ENCODE data around the gene SCLT1. TPM values are rescaled to one million over a fixed set of nuclear protein-coding genes. Genes with fewer than 3 reads are reported as not detected.
"Not testable (repeated sequence)": the region's sequence is repeated elsewhere in the genome, so short reads cannot be mapped to it uniquely, and the experiment has no call there.

Gene SCLT1
- total RNA-seq, 2 experiments from 2014 or later, result 32.8 to 36.9 TPM

DNA sequence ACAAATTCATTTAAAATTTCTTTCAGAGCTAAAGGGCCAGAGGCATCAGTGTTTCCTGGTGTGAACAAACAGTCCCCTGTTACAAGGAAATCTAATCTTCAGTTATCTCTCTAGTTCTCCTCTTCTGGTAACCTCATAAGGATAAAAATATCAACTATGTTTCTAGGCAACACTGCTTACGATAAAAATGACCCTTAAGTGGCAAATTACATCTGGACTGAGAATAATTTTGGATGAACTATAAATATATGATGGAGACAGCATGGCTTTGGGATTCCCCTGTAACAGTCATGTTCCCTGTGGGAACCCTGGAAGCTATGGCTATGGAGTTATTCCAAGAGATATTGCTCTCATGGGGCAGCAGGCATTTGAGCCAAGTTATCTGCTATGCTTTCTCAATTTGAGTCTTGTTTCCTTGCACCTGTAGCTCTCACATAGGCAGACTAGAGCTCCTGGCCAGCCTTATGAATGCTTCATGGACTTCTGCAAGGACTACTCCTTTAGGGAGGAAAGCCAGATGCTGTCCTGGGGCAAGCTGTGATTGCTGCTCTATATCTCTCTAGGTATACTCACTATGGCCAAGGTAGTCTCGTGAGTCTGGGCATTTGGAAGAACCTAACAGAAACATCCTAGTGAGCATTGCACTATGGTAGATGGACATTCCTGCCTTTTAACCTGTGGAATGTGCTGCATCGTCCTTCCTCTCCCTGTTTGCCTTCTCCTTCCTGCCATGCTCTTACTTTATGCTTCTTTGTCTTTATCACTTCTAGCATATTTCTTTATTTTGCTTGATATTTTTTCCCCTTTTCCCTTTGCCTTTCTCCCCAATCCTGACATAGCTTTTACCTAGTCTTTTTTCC lies 16.9 kb upstream of the SCLT1 start:
- no peak for DNase-seq
- Mint-ChIP-seq H3K27me3 (no peaks in the 10 kb centered on the region), H3K36me3 (ENCODE audit: low read depth) (peaks cover 22% of the 10 kb centered on the region), H3K4me1 (no peaks in the 10 kb centered on the region), H3K9me3 (no peaks in the 10 kb centered on the region), H3K4me3 (no peak overlapping the region), H3K27ac (no peak overlapping the region)
- POLR2A ChIA-PET, result no interaction called here
- CTCF ChIA-PET, result interaction anchor here (1.0 kb wide), 1 partner anchor 15 kb away, joined by 4 read pairs; no protein-coding TSS in a partner anchor

DNA sequence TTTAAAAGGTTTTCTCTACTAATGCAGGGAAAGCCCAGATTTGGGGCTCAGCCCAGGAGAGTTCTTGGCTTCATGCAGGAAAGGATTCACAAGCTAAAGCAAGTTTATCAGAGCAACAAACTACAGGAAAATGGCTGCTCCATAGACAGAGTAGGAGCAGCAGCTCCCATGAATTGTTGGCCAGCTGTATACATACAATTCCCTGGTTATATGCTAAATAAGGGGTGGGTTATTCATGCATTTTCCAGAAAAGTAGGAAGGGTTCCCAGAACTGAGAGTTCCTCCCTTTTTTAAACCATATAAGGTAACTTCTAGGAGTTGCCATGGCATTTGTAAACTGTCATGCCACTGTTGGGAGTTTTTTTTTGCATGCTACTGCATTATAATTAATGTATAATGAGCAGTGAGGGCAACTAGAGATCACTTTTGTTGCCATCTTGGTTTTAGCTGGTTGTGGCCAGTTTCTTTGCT lies 5.2 kb upstream of the SCLT1 start:
- POLR2A ChIA-PET, result no interaction called here
- DNase-seq, result no peak
- Mint-ChIP-seq H3K36me3 (ENCODE audit: low read depth) (peaks cover 10% of the 10 kb centered on the region), H3K4me1 (peaks cover 40% of the 10 kb centered on the region), H3K27me3 (no peaks in the 10 kb centered on the region), H3K4me3 (no peak overlapping the region), H3K27ac (no peak overlapping the region), H3K9me3 (no peaks in the 10 kb centered on the region)
- CTCF ChIA-PET, result interaction anchor here (0.7 to 1.0 kb wide), 2 partner anchors 19 to 409 kb away, joined by 3 to 4 read pairs; no protein-coding TSS in a partner anchor

DNA sequence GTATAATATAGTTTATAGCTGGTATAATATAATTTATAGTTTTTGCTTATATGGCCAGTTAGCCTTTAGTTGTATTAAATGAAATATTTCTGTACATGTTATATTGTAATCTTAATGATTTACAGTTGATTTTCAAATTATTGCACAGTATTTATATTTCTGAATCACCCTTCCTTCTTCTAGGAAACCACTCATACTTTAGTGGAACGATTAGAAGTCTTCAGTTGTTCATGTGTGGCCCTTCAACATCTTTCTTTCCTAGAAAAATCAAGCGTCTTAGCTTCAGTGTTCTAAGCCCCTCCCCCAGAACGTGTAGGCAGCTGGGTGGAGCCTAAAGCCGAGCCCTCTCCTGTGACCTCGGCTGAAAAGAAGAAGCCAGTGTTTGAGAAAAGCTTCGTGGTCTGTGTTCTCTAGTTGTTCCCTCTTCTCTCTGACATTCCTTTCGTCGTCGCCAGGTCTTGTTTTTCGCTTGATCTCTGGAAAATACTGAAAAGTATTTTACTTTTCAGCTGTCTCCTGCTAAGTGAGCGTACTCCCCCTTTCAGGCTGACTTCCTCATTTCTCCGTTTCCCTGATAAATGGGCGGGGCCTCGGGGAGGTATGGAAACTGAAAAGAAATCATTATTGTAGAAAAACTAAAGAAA lies 2.6 kb upstream of the SCLT1 start, which contains the start of gene C4orf33:
Gene C4orf33, plus strand, starts transcription at position 342 of the 644 bp plus-strand sequence. CDS start 6,459 bp downstream, outside the sequence.
- Mint-ChIP-seq H3K27me3 (no peaks in the 10 kb centered on the region), H3K4me1 (peaks cover 41% of the 10 kb centered on the region), H3K4me3 (peak within 1 kb of the TSS; percentile 82), H3K9me3 (no peaks in the 10 kb centered on the region), H3K36me3 (ENCODE audit: low read depth) (peaks cover 4% of the 10 kb centered on the region), H3K27ac (peak within 1 kb of the TSS; percentile 90)
- ChIA-PET POLR2A (interaction anchor here (0.6 to 0.9 kb wide), 3 partner anchors 13 to 290 kb away, joined by 3 to 4 read pairs (median 4); no protein-coding TSS in a partner anchor), CTCF (no interaction called here)
- DNase-seq, result peak; percentile 85

DNA sequence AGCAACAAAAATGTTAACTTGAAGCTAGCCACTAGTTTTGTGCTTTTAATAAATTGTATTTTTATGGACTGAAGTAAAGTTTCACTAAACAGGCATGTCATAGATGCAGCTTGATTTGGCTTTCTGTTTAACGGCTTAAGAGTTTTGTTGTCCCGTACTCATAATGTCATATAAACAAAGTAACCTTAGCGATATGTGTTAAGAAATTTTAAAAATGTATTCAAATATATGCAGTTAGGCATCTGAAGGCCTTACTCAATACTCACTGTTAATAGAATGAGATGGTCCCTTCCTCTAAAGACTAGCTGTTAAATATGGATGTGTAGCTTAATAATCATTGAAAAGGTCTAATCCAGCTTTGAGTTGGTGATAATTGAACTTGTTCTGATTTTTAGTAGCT lies 1.0 kb upstream of the SCLT1 start:
- no peaks in the 10 kb centered on the region for H3K9me3 Mint-ChIP-seq
- no peak for DNase-seq
- peaks cover 6% of the 10 kb centered on the region for H3K36me3 Mint-ChIP-seq (ENCODE audit: low read depth)
- H3K27me3 Mint-ChIP-seq, result no peaks in the 10 kb centered on the region
- H3K4me1 Mint-ChIP-seq, result peaks cover 44% of the 10 kb centered on the region
- CTCF ChIA-PET, result interaction anchor here (0.8 to 1.8 kb wide), 3 partner anchors 10 to 18 kb away, joined by 3 to 6 read pairs (median 4); no protein-coding TSS in a partner anchor
- H3K27ac Mint-ChIP-seq, result no peak overlapping the region
- H3K4me3 Mint-ChIP-seq, result no peak overlapping the region
- POLR2A ChIA-PET, result no interaction called here

DNA sequence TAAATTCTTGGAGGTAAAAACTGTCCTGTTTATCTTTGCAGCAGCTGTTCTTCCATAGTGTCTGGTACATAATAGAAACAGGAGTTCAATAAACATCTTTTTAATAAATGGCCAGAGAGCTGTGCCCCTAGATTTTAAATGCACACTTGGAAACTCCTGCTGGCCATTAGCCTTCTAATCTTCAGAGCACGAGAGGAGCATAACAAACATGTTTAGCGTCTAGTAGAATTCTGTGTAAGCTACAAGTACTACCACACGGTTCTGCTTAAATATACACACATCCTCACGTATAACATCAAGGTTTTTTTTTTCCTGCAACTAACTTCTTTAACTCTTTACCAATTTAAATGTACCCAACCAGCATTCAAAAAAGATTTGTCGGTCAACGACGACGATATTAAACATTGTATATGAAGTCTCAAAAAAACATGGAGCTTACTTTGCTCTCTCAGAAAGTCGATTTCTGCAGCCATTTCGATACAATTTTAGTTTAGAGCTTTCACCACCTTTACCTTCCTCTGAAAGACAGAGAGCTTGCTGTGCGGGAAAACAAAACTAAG lies 628 bp downstream of the SCLT1 start:
- ChIA-PET POLR2A (interaction anchor here (0.5 to 0.7 kb wide), 3 partner anchors 41 to 1059 kb away, joined by 3 to 4 read pairs (median 3); no protein-coding TSS in a partner anchor), CTCF (interaction anchor here (1.8 kb wide), 1 partner anchor 13 kb away, joined by 6 read pairs; no protein-coding TSS in a partner anchor)
- Mint-ChIP-seq H3K4me3 (no peak overlapping the region), H3K4me1 (peaks cover 46% of the 10 kb centered on the region), H3K36me3 (ENCODE audit: low read depth) (peaks cover 16% of the 10 kb centered on the region), H3K27ac (no peak overlapping the region), H3K9me3 (no peaks in the 10 kb centered on the region), H3K27me3 (no peaks in the 10 kb centered on the region)
- no peak for DNase-seq

DNA sequence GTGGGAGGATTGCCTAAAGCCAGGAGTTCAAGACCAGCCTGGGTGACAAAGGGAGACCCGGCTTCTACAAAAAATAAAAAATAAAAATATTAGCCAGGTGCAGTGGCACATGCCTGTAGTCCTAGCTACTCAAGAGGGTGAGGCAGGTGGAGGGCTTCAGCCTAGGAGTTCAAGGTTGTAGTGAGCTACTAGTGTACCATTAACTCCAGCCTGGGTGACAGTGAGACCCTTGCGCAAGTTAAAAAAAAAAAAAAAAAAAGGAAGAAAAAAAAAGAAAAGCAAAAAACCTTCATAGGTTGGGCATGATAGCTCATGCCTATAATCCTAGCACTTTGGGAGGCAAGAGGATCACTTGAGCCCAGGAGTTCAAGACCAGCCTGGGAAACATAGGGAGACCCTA lies 5.8 kb downstream of the SCLT1 start:
- no peak for DNase-seq
- Mint-ChIP-seq H3K27me3 (no peaks in the 10 kb centered on the region), H3K9me3 (peaks cover 8% of the 10 kb centered on the region), H3K4me1 (peaks cover 30% of the 10 kb centered on the region), H3K36me3 (ENCODE audit: low read depth) (peaks cover 45% of the 10 kb centered on the region), H3K4me3 (no peak overlapping the region), H3K27ac (no peak overlapping the region)
- ChIA-PET POLR2A (no interaction called here), CTCF (interaction anchor here (0.6 kb wide), 1 partner anchor 277 kb away, joined by 3 read pairs; no protein-coding TSS in a partner anchor)

DNA sequence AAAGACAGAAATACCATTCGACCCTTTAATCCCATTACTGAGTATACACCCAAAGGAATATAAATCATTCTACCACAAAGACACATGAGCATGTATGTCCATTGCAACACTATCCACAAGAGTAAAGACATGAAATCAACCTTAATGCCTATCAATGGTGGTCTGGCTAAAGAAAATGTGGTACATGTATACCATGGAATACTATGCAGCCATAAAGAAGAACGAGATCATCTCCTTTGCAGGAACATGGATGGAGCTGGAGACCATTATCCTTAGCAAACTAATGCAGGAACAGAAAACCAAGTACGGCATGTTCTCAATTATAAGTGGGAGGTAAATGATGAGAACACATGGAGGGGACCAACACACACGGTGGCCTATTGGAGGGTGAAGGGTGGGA lies 7.9 kb downstream of the SCLT1 start:
- Mint-ChIP-seq H3K27ac (no peak overlapping the region), H3K36me3 (ENCODE audit: low read depth) (peaks cover 64% of the 10 kb centered on the region), H3K4me1 (peaks cover 32% of the 10 kb centered on the region), H3K4me3 (no peak overlapping the region), H3K27me3 (no peaks in the 10 kb centered on the region), H3K9me3 (peaks cover 16% of the 10 kb centered on the region)
- ChIA-PET CTCF (no interaction called here), POLR2A (no interaction called here)
- no peak for DNase-seq

DNA sequence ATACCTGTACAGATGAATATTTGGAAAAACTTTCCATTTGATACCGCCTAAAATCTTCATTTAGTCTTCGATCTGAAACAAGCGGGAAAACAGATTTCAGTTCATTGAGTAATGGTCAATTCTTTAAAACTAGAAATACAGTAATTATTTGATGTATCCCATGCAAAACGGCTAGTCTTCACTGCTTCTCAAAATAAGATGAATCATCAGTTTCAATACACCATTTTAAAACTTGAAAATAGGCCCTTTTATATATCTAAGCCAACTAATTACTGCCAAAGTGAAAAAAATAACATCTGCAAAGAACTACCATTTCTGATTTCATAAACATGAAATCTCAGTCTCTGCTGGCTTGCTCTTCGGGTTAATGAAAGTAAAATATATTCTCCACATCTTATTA lies 11.0 kb downstream of the SCLT1 start:
- no peaks in the 10 kb centered on the region for H3K27me3 Mint-ChIP-seq
- peaks cover 17% of the 10 kb centered on the region for H3K4me1 Mint-ChIP-seq
- CTCF ChIA-PET, result no interaction called here
- H3K27ac Mint-ChIP-seq, result no peak overlapping the region
- no peak for DNase-seq
- peaks cover 24% of the 10 kb centered on the region for H3K9me3 Mint-ChIP-seq
- peaks cover 73% of the 10 kb centered on the region for H3K36me3 Mint-ChIP-seq (ENCODE audit: low read depth)
- H3K4me3 Mint-ChIP-seq, result no peak overlapping the region
- POLR2A ChIA-PET, result no interaction called here

DNA sequence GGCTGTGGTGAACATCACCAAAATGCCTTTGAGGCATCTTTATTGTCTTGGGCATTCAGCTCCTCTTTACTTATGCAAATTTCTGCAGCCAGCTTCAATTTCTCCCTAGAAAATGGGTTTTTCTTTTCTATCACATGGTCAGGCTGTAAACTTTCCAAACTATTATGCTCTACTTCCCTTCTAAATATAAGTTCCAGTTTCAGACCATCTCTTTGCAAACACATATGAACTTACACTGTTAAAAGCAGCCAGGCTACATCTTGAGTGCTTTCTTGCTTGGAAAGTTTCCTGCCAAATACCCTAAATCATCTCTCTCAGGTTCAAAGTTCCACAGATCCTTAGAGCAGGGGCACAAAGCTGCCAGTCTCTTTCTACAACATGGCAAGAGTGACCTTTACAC lies 13.2 kb downstream of the SCLT1 start:
- POLR2A ChIA-PET, result no interaction called here
- Mint-ChIP-seq H3K4me3 (no peak overlapping the region), H3K27me3 (no peaks in the 10 kb centered on the region), H3K4me1 (peaks cover 11% of the 10 kb centered on the region), H3K9me3 (peaks cover 28% of the 10 kb centered on the region), H3K36me3 (ENCODE audit: low read depth) (peaks cover 75% of the 10 kb centered on the region), H3K27ac (no peak overlapping the region)
- no peak for DNase-seq
- CTCF ChIA-PET, result interaction anchor here (1.1 to 1.6 kb wide), 3 partner anchors 13 to 21 kb away, joined by 3 to 6 read pairs (median 4); partner anchors contain the start of gene SCLT1

DNA sequence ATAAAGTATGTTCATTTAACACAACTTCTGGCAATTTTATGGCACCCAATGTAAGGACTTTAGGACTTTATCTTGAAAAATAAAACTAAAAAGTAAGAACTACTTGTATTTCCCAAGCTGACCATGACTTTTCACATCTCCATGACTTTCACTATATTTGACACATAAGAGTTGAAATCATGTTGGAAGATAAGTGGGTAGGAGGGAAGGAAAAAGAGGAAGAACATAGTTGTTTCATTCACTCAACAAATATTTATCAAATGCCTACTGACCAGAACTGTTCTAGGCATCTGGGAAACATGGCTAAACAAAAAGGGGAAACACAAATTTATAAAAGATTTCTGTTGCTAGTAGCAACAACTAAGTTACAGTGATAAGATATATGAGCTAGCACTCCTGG lies 16.0 kb downstream of the SCLT1 start:
- Mint-ChIP-seq H3K9me3 (peaks cover 36% of the 10 kb centered on the region), H3K4me1 (peaks cover 4% of the 10 kb centered on the region), H3K27ac (no peak overlapping the region), H3K36me3 (ENCODE audit: low read depth) (peaks cover 81% of the 10 kb centered on the region), H3K27me3 (no peaks in the 10 kb centered on the region), H3K4me3 (no peak overlapping the region)
- POLR2A ChIA-PET, result no interaction called here
- CTCF ChIA-PET, result interaction anchor here (1.1 to 1.5 kb wide), 2 partner anchors 14 to 17 kb away, joined by 3 to 5 read pairs; no protein-coding TSS in a partner anchor
- DNase-seq, result no peak

DNA sequence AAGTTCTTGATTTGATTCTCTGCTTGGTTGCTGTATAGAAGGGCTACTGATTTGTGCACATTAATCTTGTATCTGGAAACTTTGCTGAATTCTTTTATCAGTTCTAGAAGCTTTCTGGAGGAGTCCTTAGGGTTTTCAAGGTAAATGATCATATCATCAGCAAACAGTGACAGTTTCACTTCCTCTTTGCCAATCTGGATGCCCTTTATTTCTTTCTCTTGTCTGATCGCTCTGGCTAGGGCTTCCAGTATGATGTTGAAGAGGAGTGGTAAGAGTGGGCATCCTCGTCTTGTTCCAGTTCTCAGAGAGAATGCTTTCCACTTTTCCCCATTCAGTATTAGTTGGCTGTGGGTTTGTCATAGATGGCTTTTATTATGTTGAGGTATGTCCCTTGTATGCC lies 23.8 kb downstream of the SCLT1 start:
- POLR2A ChIA-PET, result not testable (repeated sequence)

DNA sequence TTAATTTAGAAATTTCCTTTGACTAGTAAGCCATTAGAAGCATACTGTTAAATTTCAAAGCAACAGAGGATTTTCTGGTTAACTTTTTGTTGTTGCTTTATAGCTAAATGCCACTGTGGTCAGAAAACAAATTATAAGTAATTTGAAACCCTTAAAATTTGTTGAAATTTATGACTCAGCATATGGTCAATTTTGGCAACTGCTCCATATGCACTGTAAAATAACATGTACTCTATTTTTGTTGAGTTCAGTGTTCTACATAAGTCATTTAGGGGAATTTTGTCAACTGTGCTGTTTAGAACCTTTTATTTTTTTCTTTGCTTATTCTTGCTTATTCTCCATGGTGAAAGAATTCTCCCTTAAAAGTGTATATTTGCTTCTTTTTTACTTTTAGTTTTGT lies 28.6 kb downstream of the SCLT1 start:
- DNase-seq, result no peak
- H3K9me3 Mint-ChIP-seq, result peaks cover 50% of the 10 kb centered on the region
- H3K36me3 Mint-ChIP-seq (ENCODE audit: low read depth), result peaks cover 63% of the 10 kb centered on the region
- H3K4me3 Mint-ChIP-seq, result no peak overlapping the region
- ChIA-PET POLR2A (no interaction called here), CTCF (no interaction called here)
- H3K4me1 Mint-ChIP-seq, result no peaks in the 10 kb centered on the region
- H3K27me3 Mint-ChIP-seq, result no peaks in the 10 kb centered on the region
- H3K27ac Mint-ChIP-seq, result no peak overlapping the region

More for the DNA sequence above, 23.8 kb downstream of the SCLT1 start:
- Mint-ChIP-seq H3K36me3 (ENCODE audit: low read depth) (peaks cover 49% of the 10 kb centered on the region), H3K9me3 (peaks cover 44% of the 10 kb centered on the region)
- H3K27me3 Mint-ChIP-seq, CTCF ChIA-PET, DNase-seq, H3K4me3 Mint-ChIP-seq, H3K27ac Mint-ChIP-seq, H3K4me1 Mint-ChIP-seq: not testable (repeated sequence)

Measured in activated CD4-positive, alpha-beta T cell treated with anti-CD3 and anti-CD28 coated beads, Interleukin-2, amount 10 ng/mL, durations not matched to agents 7 days and 5 days (primary cell).